ENCODE results near the gene OR2B2.
"Not testable (repeated sequence)": the region's sequence is repeated elsewhere in the genome, so short reads cannot be mapped to it uniquely, and the experiment has no call there.

The OR2B2 gene

DNA sequence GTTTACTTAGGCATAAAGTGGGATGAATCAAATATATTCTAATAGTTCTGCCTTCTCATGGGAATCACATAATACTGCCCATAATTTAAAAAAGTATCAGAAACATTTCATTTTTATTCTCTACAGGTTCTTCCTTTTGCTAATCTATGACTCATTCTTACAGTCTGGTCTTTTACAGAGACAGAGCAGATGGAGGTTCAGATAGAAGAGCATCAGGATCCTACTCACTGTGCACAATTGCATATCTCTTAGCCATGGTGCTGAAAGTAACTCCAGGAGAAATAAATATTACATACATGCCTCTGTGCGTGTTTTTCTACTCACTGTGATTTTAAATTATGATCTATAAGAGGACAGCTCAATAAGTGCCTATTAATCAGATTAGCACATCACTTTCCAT is 28.6 kb upstream of the OR2B2 start:
- H3K27ac Mint-ChIP-seq, result no peak overlapping the region
- no peaks in the 10 kb centered on the region for H3K4me1 Mint-ChIP-seq
- H3K36me3 Mint-ChIP-seq (ENCODE audit: low read depth), result no peaks in the 10 kb centered on the region
- no peaks in the 10 kb centered on the region for H3K9me3 Mint-ChIP-seq
- peaks cover 6% of the 10 kb centered on the region for H3K27me3 Mint-ChIP-seq (ENCODE audit: low read depth)
- H3K4me3 Mint-ChIP-seq, result no peak overlapping the region
- TF ChIP-seq, protein P1, sequence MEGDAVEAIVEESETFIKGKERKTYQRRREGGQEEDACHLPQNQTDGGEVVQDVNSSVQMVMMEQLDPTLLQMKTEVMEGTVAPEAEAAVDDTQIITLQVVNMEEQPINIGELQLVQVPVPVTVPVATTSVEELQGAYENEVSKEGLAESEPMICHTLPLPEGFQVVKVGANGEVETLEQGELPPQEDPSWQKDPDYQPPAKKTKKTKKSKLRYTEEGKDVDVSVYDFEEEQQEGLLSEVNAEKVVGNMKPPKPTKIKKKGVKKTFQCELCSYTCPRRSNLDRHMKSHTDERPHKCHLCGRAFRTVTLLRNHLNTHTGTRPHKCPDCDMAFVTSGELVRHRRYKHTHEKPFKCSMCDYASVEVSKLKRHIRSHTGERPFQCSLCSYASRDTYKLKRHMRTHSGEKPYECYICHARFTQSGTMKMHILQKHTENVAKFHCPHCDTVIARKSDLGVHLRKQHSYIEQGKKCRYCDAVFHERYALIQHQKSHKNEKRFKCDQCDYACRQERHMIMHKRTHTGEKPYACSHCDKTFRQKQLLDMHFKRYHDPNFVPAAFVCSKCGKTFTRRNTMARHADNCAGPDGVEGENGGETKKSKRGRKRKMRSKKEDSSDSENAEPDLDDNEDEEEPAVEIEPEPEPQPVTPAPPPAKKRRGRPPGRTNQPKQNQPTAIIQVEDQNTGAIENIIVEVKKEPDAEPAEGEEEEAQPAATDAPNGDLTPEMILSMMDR (IDR thresholded peaks at IDR 0.05; ENCODE audit: unreplicated experiment in 3 of 3), result no peak

- no peaks in the 10 kb centered on the region for H3K27me3 Mint-ChIP-seq (ENCODE audit: low read depth)
- no peak overlapping the region for H3K27ac Mint-ChIP-seq
- TF ChIP-seq, protein P1 (IDR thresholded peaks at IDR 0.05; ENCODE audit: unreplicated experiment in 3 of 3), result no peak
- H3K4me3 Mint-ChIP-seq, result no peak overlapping the region
- H3K36me3 Mint-ChIP-seq (ENCODE audit: low read depth), result no peaks in the 10 kb centered on the region
- H3K9me3 Mint-ChIP-seq, result no peaks in the 10 kb centered on the region
- no peaks in the 10 kb centered on the region for H3K4me1 Mint-ChIP-seq
Measured at GRCh38 chr6:27931209-27931608, 19.0 kb upstream of the OR2B2 start.

DNA sequence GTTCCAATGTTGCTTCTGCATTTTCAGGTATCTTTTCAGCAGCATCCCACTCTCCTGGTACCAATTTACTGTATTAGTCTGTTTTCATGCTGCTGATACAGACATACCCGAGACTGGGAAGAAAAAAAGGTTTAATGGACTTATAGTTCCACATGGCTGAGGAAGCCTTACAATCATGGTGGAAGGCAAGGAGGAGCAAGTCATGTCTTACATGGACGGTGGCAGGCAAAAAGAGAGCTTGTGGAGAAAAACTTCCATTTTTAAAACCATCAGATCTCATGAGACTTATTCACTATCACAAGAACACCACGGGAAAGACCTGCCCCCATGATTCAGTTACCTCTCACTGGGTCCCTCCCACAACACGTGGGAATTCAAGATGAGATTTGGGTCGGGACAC is 17.7 kb upstream of the OR2B2 start:
- not testable (repeated sequence) for H3K4me1 Mint-ChIP-seq; H3K9me3 Mint-ChIP-seq; H3K27me3 Mint-ChIP-seq (ENCODE audit: low read depth); H3K36me3 Mint-ChIP-seq (ENCODE audit: low read depth); H3K4me3 Mint-ChIP-seq; H3K27ac Mint-ChIP-seq

DNA sequence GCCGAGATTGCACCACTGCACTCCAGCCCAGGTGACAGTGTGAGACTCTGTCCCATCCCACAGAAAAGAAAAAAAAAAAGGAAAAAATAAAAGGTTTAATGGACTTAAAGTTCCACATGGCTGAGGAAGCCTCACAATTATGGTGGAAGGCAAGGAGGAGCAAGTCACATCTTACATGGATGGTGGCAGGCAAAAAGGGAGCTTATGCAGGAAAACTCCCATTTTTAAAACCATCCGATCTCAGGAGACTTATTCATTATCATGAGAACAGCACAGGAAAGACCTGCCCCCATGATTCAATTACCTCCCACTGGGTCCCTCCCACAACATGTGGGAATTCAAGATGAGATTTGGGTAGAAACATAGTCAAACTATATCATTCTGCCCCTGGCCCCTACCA is 15.8 kb upstream of the OR2B2 start:
- H3K36me3 Mint-ChIP-seq (ENCODE audit: low read depth), result not testable (repeated sequence)

GRCh38 chr6:27924179-27924578 is 12.0 kb upstream of the OR2B2 start:
- Mint-ChIP-seq H3K4me1 (no peaks in the 10 kb centered on the region), H3K4me3 (no peak overlapping the region), H3K27ac (no peak overlapping the region), H3K9me3 (no peaks in the 10 kb centered on the region), H3K27me3 (ENCODE audit: low read depth) (peaks cover 16% of the 10 kb centered on the region), H3K36me3 (ENCODE audit: low read depth) (no peaks in the 10 kb centered on the region)
- TF ChIP-seq, protein P1 (IDR thresholded peaks at IDR 0.05; ENCODE audit: unreplicated experiment in 3 of 3), result no peak

More for the DNA sequence above, 15.8 kb upstream of the OR2B2 start:
- not testable (repeated sequence) for H3K27me3 Mint-ChIP-seq (ENCODE audit: low read depth); H3K4me3 Mint-ChIP-seq; H3K27ac Mint-ChIP-seq; H3K9me3 Mint-ChIP-seq; H3K4me1 Mint-ChIP-seq

- H3K27me3 Mint-ChIP-seq (ENCODE audit: low read depth), result peaks cover 16% of the 10 kb centered on the region
- H3K9me3 Mint-ChIP-seq, result no peaks in the 10 kb centered on the region
- H3K4me1 Mint-ChIP-seq, result no peaks in the 10 kb centered on the region
- no peak overlapping the region for H3K4me3 Mint-ChIP-seq
- no peaks in the 10 kb centered on the region for H3K36me3 Mint-ChIP-seq (ENCODE audit: low read depth)
- H3K27ac Mint-ChIP-seq, result no peak overlapping the region
- TF ChIP-seq, protein P1 (IDR thresholded peaks at IDR 0.05; ENCODE audit: unreplicated experiment in 3 of 3), result no peak
Measured at GRCh38 chr6:27922949-27923348, 10.8 kb upstream of the OR2B2 start.

GRCh38 chr6:27908017-27908416 is 4.2 kb downstream of the OR2B2 start:
- Mint-ChIP-seq H3K36me3 (ENCODE audit: low read depth) (no peaks in the 10 kb centered on the region), H3K4me3 (no peak overlapping the region), H3K4me1 (no peaks in the 10 kb centered on the region), H3K27ac (no peak overlapping the region), H3K9me3 (no peaks in the 10 kb centered on the region), H3K27me3 (ENCODE audit: low read depth) (peaks cover 5% of the 10 kb centered on the region)
- TF ChIP-seq, protein P1 (IDR thresholded peaks at IDR 0.05; ENCODE audit: unreplicated experiment in 3 of 3), result no peak

Measured in nephron (organoid).